K562 (cell line): Measurements from ENCODE around the gene C6orf62. TPM values are rescaled to one million over a fixed set of nuclear protein-coding genes. Genes with fewer than 3 reads are reported as not detected.

Experiments
- ARID1B ChIP-seq: fragments of 450-650 bp; IDR thresholded peaks from 2 replicates; pipeline ENCODE4 v1.6.1; 2016; ENCODE audit warnings: antibody characterized with exemption, mild to moderate bottlenecking, inconsistent platforms
- ARID3A ChIP-seq: IDR thresholded peaks from 2 replicates; pipeline ENCODE4 v1.6.1; 2012; ENCODE audit warnings: low read depth, low read length, improper control_type of control experiment, borderline replicate concordance
- CBFA2T3 ChIP-seq: fragments of 450-650 bp; IDR thresholded peaks from 2 replicates; pipeline ENCODE4 v1.6.1; 2017
- CHCHD3 ChIP-seq: fragments of 250-450 bp; sonication (Bioruptor Pico); IDR thresholded peaks from 2 replicates; pipeline ENCODE4 v2.1.2; 2022; ENCODE audit warnings: mild to moderate bottlenecking
- CHD7 ChIP-seq: fragments of 200-600 bp; sonication (generic); IDR thresholded peaks from one replicate; pipeline ENCODE4 v1.6.1; 2012; ENCODE audit warnings: mild to moderate bottlenecking, low read depth, low read length, inconsistent platforms
- CTCF ChIP-seq, 3 experiments: IDR thresholded peaks in 2 of 3; conservative IDR thresholded peaks in 1 of 3; 2 replicates each; pipeline ENCODE4 v1.5.1; 2011 to 2012; ENCODE audit warnings: low read length in 3 of 3, mild to moderate bottlenecking in 3 of 3, control low read depth in 2 of 3, improper control_type of control experiment in 1 of 3, inconsistent platforms in 1 of 3, low read depth in 1 of 3, mixed read lengths in 1 of 3, moderate library complexity in 1 of 3; ENCODE audit not compliant: insufficient read depth in 2 of 3
- EP300 ChIP-seq: IDR thresholded peaks from 2 replicates; pipeline ENCODE4 v1.6.1; 2012; ENCODE audit warnings: low read length, improper control_type of control experiment
- ETS2 ChIP-seq: IDR thresholded peaks from 2 replicates; pipeline ENCODE4 v1.6.1; 2016; ENCODE audit warnings: borderline replicate concordance, missing genetic modification characterization, mild to moderate bottlenecking, moderate library complexity, missing compliant biosample characterization; ENCODE audit not compliant: poor library complexity, severe bottlenecking
- HIVEP1 ChIP-seq: fragments of 250-450 bp; sonication (Bioruptor Pico); IDR thresholded peaks from 2 replicates; pipeline ENCODE4 v1.4.0; 2020; ENCODE audit warnings: mild to moderate bottlenecking
- MAFK ChIP-seq: IDR thresholded peaks from 2 replicates; pipeline ENCODE4 v1.6.1; 2011; ENCODE audit warnings: low read length, improper control_type of control experiment
- SMAD3 ChIP-seq: fragments of 450-650 bp; formaldehyde crosslinking; conservative IDR thresholded peaks from 2 replicates; pipeline ENCODE4 v1.4.0; 2020; ENCODE audit warnings: mild to moderate bottlenecking
- ZNF224 ChIP-seq: sonication (generic); formaldehyde crosslinking; IDR thresholded peaks from 2 replicates; pipeline ENCODE4 v1.8.0; 2022; ENCODE audit warnings: mild to moderate bottlenecking, missing genetic modification reagents
- ZNF253 ChIP-seq: fragments of 250-450 bp; sonication (Bioruptor Pico); conservative IDR thresholded peaks from 2 replicates; pipeline ENCODE4 v1.6.1; 2021; ENCODE audit warnings: mild to moderate bottlenecking
- ZNF766 ChIP-seq: fragments of 200-800 bp; sonication (Bioruptor generic); conservative IDR thresholded peaks from 2 replicates; pipeline ENCODE4 v1.6.1; 2016; ENCODE audit warnings: missing genetic modification characterization, missing compliant biosample characterization
- ZSCAN29 ChIP-seq: fragments of 450-650 bp; IDR thresholded peaks from 2 replicates; pipeline ENCODE4 v1.6.1; 2017
- polyA plus RNA-seq, 8 experiments: library from polyadenylated mRNA; depleted of rRNA in 4 of 8; stranded (reverse) in 5 of 8; unstranded in 3 of 8; fragments of >200 nt; fragmentation: Nextera tagmentation in 2 of 8; fragmentation: Illumina TruSeq in 1 of 8; extraction: Ambion mirVana in 2 of 8; extraction: Trizol in 1 of 8; gene quantifications; 2 replicates each; pipeline versions ENCODE4 v1.2.1 to v1.2.3, GENCODE V29; 2011 to 2014; ENCODE audit warnings: inconsistent platforms in 1 of 8, missing spikeins in 1 of 8
- total RNA-seq, 7 experiments: library from RNA; depleted of rRNA in 6 of 7; stranded (reverse); fragments of >200 nt in 6 of 7; fragmentation: Illumina TruSeq in 2 of 7; extraction: Trizol in 2 of 7; gene quantifications; 2 replicates each; pipeline versions ENCODE4 v1.2.1 to v1.2.3, GENCODE V29; 2011 to 2021; ENCODE audit warnings: low replicate concordance in 1 of 7

C6orf62 gene
- total and polyA plus RNA-seq, 9 of the 15 experiments (the other 6 are each of a cell fraction or from before 2014, with no cell fraction given): 48.5 to 579 (median 111) TPM

- TF ChIP-seq ETS2 (no peak), CHCHD3 (CRISPR knock-in tag) (no peak), CTCF (IDR thresholded peaks at IDR 0.05 in 2 of 3, conservative IDR thresholded peaks at IDR 0.05 in 1 of 3; ENCODE audit: insufficient read depth in 2 of 3, low read depth in 1 of 3, low read length in 3 of 3) (no peak), ZNF253 (no peak), CBFA2T3 (no peak), ARID3A (0 out of 2 replicates have a peak, but pooled peaks have one; percentile 31), EP300 (peak; percentile 42; the same call in 1 of the 2 replicates), ZNF224 (CRISPR knock-in tag) (no peak), HIVEP1 (CRISPR knock-in tag) (no peak), CHD7 (no peak), ZNF766 (CRISPR knock-in tag) (0 out of 2 replicates have a peak, but pooled peaks have one; percentile 12), ARID1B (peak; percentile 51), SMAD3 (no peak), MAFK (peak; percentile 92), ZSCAN29 (no peak)
Measured at GRCh38 chr6:24755279-24755678, 36.3 kb upstream of the C6orf62 start (continued).
